ENCODE measurements around the gene NTNG1.
"Not testable (repeated sequence)": the region's sequence is repeated elsewhere in the genome, so short reads cannot be mapped to it uniquely, and the experiment has no call there.

NTNG1 gene

DNA sequence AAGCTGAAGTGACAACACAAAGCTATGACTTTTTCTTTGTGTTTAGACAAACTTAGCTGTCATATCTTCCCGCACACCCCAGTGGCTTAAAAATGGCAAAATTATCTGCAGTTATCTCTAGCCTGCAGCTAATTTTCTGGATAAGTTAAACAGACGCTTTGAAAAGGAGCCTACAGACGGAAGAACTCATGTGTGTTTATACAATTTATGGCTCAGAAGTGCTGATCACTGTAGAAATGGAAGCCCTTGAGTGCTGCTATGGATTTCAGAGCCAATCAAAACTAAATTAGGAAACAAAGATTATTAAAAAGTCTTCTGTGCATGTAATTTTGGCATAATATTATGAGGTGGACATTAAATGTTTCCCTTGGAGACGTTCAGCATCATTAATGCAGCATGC lies 11.6 kb downstream of the NTNG1 start:
- Histone ChIP-seq H3K4me1 (ENCODE audit: insufficient read depth, low read length) (peaks cover 4% of the 10 kb centered on the region), H3K4me3 (ENCODE audit: low read length) (no peak overlapping the region), H3K27me3 (ENCODE audit: insufficient read depth, low read length) (no peaks in the 10 kb centered on the region), H3K36me3 (ENCODE audit: insufficient read depth, low read length) (peaks cover 12% of the 10 kb centered on the region), H2AFZ (ENCODE audit: low read depth, low read length) (no peak overlapping the region), H3K9me3 (ENCODE audit: low read length) (no peaks in the 10 kb centered on the region)

DNA sequence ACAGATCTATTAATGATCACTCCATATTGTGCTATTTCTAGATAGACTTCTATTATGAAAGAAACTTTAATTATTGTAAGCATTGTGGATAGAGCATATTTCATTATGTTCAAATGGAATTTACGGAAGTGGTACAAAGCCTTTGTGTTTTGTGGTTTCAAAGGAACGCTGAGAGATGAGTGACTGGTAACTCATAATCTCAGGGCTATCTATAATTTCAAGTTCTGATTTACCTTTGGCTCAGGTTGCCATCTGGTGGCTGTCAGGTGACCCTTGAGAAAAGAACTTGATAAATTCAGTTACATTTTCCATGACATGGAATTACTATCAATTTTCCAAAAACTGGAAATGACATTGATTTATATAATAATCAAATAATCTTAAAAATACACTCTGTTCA lies 12.2 kb downstream of the NTNG1 start:
- Histone ChIP-seq H3K4me1 (ENCODE audit: insufficient read depth, low read length) (peaks cover 4% of the 10 kb centered on the region), H3K4me3 (ENCODE audit: low read length) (no peak overlapping the region), H3K9me3 (ENCODE audit: low read length) (no peaks in the 10 kb centered on the region), H3K36me3 (ENCODE audit: insufficient read depth, low read length) (peaks cover 8% of the 10 kb centered on the region), H2AFZ (ENCODE audit: low read depth, low read length) (no peak overlapping the region), H3K27me3 (ENCODE audit: insufficient read depth, low read length) (no peaks in the 10 kb centered on the region)

DNA sequence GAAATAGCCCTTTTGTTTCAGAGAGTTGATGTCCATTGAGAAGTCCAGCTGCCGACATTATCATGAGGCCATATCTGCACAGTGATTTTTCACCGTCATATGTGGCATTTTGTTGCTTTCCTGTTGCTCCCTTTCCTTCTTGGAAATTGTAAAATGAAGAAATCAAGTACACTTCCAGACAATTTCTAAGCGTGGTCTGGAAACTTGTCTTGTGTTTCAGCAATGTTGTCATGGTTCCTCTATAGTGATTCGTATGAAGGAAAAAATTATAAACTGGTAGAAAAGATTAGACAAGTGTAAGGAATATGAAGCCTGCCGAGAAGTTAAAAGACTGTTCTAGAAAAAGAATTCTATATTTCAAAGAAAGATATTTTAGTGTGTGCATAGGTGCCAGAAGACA lies 17.7 kb downstream of the NTNG1 start:
- no peak overlapping the region for H3K4me3 ChIP-seq (ENCODE audit: low read length)
- peaks cover 8% of the 10 kb centered on the region for H3K4me1 ChIP-seq (ENCODE audit: insufficient read depth, low read length)
- no peaks in the 10 kb centered on the region for H3K9me3 ChIP-seq (ENCODE audit: low read length)
- no peaks in the 10 kb centered on the region for H3K36me3 ChIP-seq (ENCODE audit: insufficient read depth, low read length)
- no peaks in the 10 kb centered on the region for H3K27me3 ChIP-seq (ENCODE audit: insufficient read depth, low read length)
- H2AFZ ChIP-seq (ENCODE audit: low read depth, low read length): no peak overlapping the region

DNA sequence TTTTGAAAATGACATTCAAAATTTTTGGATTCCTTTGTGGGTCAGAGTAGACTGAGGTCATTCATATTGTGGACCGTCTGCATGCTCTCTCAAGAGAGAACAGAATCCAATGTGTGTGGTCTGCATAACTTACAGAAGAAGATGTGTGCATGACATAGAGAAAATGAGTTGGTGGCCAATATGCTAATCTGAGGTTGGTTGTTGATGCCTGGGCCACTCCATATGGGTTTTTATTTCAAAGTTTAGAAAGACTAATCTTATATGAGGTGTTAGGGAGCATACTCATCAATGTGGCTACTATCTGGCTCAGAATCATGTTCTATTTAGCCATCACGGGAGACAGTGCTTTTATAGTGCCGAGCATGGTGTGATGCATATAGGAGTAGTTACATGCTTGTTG lies 18.2 kb downstream of the NTNG1 start:
- Histone ChIP-seq H3K4me1 (ENCODE audit: insufficient read depth, low read length) (peaks cover 8% of the 10 kb centered on the region), H3K36me3 (ENCODE audit: insufficient read depth, low read length) (no peaks in the 10 kb centered on the region), H3K9me3 (ENCODE audit: low read length) (no peaks in the 10 kb centered on the region)

DNA sequence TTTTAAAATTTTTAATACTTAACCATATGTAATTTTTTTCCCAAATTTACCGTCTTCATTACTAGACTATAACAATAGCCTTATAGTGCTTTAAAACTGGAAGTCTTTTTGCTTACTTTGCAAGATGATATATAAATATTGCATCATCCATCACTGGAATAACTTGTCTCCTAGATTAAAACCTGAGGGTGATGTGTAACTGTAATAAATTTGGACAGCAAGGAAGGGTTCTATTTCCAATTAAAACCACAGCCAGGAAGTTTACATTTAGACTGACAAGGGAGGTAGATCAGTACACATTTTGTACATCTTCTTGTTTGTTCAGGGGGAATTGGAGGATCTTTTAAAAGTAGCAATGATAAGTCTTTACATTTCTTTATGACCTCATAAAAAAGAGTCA lies 21.9 kb downstream of the NTNG1 start:
- H2AFZ ChIP-seq (ENCODE audit: low read depth, low read length): no peak overlapping the region
- no peak overlapping the region for H3K4me3 ChIP-seq (ENCODE audit: low read length)
- no peaks in the 10 kb centered on the region for H3K36me3 ChIP-seq (ENCODE audit: insufficient read depth, low read length)
- peaks cover 2% of the 10 kb centered on the region for H3K9me3 ChIP-seq (ENCODE audit: low read length)
- H3K4me1 ChIP-seq (ENCODE audit: insufficient read depth, low read length): peaks cover 8% of the 10 kb centered on the region
- H3K27me3 ChIP-seq (ENCODE audit: insufficient read depth, low read length): no peaks in the 10 kb centered on the region

More for the DNA sequence above, 18.2 kb downstream of the NTNG1 start:
- H3K27me3 ChIP-seq (ENCODE audit: insufficient read depth, low read length): no peaks in the 10 kb centered on the region
- H3K4me3 ChIP-seq (ENCODE audit: low read length): no peak overlapping the region
- no peak overlapping the region for H2AFZ ChIP-seq (ENCODE audit: low read depth, low read length)

DNA sequence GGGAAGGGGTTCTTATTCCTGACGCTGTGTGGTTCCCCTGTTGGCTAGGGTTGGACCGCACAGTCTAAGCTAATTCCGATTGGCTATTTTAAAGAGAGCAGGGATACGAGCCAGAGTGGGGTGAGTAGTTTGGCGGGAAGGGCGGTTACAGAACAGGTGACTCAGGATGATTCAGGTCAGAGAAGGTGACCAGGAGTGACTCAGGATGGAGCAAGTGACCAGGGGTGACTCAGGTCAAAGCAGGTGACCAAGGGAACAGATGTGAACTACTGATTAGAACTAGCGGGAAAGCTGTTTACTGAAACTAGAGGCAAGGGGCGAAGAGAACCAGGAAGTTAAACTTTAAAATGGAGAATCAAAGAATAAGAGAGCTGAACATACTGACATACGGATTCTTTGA lies 24.1 kb downstream of the NTNG1 start:
- not testable (repeated sequence) for H2AFZ ChIP-seq (ENCODE audit: low read depth, low read length)

DNA sequence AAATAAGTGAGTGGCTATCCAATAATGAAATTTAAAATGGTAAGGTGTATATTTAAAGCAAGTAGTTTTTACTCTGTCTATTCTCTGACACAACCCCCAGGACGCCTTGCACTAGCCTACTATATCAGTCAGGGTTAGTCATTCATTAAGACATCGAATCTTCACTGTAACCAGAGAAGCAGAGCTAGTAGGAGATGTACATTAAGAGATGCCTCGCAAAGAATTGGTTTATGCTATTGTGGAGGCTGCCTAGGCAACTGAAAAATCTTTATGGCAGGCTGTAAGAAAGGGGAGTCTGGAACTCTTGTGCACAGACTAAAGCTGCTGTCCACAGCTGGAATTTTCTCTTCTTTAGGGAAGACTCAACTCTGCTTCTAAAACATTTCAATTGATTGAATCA lies 28.8 kb downstream of the NTNG1 start:
- peaks cover 2% of the 10 kb centered on the region for H3K9me3 ChIP-seq (ENCODE audit: low read length)
- H3K27me3 ChIP-seq (ENCODE audit: insufficient read depth, low read length): no peaks in the 10 kb centered on the region
- no peaks in the 10 kb centered on the region for H3K36me3 ChIP-seq (ENCODE audit: insufficient read depth, low read length)
- H2AFZ ChIP-seq (ENCODE audit: low read depth, low read length): no peak overlapping the region
- H3K4me1 ChIP-seq (ENCODE audit: insufficient read depth, low read length): peaks cover 13% of the 10 kb centered on the region
- no peak overlapping the region for H3K4me3 ChIP-seq (ENCODE audit: low read length)

More for the DNA sequence above, 24.1 kb downstream of the NTNG1 start:
- not testable (repeated sequence) for H3K4me1 ChIP-seq (ENCODE audit: insufficient read depth, low read length); H3K4me3 ChIP-seq (ENCODE audit: low read length); H3K36me3 ChIP-seq (ENCODE audit: insufficient read depth, low read length); H3K27me3 ChIP-seq (ENCODE audit: insufficient read depth, low read length); H3K9me3 ChIP-seq (ENCODE audit: low read length)

DNA sequence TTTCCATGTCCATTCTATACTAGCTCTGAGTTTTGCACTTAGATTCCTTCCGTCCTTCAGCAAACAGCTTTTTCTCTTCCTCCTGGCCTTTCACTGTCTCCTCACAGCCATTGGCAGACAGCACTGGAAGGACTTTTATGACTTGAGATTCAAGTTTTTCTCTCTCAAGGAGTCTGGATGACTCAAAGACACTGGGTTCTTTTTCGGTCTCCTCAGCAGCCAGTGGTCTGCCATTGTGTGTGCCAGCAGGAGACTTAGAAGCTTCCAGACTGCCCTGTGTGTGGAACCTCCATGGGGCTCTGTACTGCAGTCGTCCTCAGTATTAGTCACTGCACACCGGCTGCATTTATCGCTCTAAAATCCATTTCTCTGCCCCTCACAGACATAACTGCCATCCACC lies 30.5 kb downstream of the NTNG1 start:
- Histone ChIP-seq H3K4me1 (ENCODE audit: insufficient read depth, low read length) (peaks cover 26% of the 10 kb centered on the region), H3K36me3 (ENCODE audit: insufficient read depth, low read length) (no peaks in the 10 kb centered on the region), H3K9me3 (ENCODE audit: low read length) (no peaks in the 10 kb centered on the region), H2AFZ (ENCODE audit: low read depth, low read length) (no peak overlapping the region), H3K4me3 (ENCODE audit: low read length) (no peak overlapping the region), H3K27me3 (ENCODE audit: insufficient read depth, low read length) (no peaks in the 10 kb centered on the region)

DNA sequence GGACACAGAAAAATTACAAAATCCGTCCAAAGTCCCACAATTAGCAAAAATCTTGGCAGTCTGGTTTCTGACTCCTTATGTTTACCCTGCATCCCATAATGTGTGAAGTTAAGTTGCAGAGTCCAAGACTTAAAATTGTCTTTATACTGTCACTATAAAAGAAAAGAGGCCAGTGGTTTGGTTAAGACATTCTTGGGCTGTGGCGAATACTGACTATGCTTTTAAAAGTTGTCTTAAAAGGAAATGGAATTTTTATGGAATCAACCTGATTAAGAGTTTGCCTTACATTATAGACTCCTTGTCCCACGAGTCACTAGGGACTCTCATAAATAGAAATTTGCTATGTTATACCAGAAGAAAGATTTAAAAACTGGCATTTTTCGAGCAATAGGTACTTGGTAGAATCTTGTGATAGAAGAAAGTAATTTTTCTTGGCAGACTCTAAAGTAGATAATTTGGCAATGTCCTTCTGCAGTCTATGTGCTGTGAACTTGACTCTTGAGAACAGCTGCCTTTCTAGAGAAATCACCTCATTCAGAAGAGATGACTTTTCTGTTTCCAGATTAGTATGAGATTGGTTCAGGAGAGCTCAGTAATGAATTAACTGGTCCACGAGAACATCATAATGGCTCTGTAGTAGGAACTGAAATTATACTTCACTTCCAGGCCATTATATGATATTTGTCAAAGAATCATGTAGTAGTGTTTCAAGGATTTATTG lies 31.8 kb downstream of the NTNG1 start:
- no peaks in the 10 kb centered on the region for H3K36me3 ChIP-seq (ENCODE audit: insufficient read depth, low read length)

DNA sequence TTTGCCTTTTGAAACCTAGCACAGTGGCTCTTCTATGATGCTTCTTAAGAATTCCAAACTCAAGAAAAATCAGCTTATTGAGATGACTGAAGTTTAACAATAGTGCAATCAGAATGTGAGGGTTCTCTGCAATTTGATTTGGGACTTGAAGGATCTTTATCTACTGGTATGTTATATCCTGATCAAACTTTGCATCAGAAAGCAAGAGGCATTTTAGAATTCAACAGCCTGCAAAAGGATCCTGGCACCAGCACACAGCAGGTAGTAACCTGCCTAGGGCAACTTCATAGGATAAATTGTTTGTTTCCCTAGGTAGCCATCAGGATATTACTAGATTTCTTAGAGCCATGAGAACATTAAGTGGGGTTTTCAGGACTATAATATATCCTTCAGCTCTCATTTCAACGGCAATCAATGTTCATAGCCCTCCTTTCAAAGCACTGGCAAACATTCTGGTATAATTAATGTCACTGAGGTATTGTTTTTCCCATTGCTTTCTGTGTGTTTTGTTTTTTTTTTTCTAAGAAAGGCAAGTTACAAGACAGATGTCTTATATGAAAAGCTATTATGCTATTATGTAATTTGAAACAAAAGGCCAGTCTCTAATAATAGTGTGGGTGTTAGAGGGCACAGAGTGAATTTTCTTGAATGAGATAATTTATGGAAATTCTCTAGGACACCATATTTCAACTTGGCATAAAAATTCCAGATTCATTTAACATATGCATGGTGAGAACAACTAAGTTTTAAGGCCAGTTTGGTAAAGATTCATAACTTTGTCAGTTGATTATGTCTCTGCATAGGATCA lies 34.5 kb downstream of the NTNG1 start:
- Histone ChIP-seq H2AFZ (ENCODE audit: low read depth, low read length) (no peak overlapping the region), H3K4me3 (ENCODE audit: low read length) (no peak overlapping the region), H3K36me3 (ENCODE audit: insufficient read depth, low read length) (no peaks in the 10 kb centered on the region), H3K9me3 (ENCODE audit: low read length) (no peaks in the 10 kb centered on the region), H3K4me1 (ENCODE audit: insufficient read depth, low read length) (peaks cover 29% of the 10 kb centered on the region), H3K27me3 (ENCODE audit: insufficient read depth, low read length) (no peaks in the 10 kb centered on the region)

More for the DNA sequence above, 31.8 kb downstream of the NTNG1 start:
- Histone ChIP-seq H3K9me3 (ENCODE audit: low read length) (no peaks in the 10 kb centered on the region), H2AFZ (ENCODE audit: low read depth, low read length) (no peak overlapping the region), H3K4me1 (ENCODE audit: insufficient read depth, low read length) (peaks cover 26% of the 10 kb centered on the region), H3K27me3 (ENCODE audit: insufficient read depth, low read length) (no peaks in the 10 kb centered on the region), H3K4me3 (ENCODE audit: low read length) (no peak overlapping the region)

DNA sequence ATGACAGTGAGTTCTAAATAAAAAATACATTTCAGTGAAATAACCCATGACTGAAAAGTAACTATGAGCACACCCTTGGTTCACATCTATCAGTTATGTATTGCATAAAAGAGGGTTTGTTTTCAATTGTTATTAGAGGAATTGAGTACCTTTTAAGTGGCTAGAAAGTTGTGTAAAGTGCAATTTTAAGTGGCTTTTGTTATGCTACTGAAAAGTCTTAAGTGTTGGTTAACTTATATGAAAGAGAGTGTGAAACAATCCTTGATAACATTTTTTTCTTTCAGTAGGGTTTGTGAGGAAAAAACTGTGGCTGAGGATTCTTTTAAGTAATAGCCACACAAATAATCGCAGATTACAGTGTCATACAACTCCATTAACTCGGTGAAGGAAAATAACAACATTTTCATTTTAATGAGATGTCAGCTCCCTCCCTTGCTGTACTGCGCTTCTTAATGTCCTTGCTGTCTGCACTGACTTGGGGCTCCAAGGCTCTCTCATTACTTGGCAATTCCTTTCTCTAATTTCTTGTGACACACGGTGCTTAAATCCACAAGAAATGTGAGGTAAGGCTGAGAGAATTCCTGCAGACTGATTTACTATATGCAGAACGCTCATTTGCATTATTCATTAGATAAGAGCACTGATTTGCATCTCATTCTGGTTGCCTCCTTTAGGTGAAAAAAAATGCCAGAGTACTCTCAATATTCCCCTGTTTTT lies 40.6 kb downstream of the NTNG1 start:
- no peak overlapping the region for H3K4me3 ChIP-seq (ENCODE audit: low read length)
- H3K36me3 ChIP-seq (ENCODE audit: insufficient read depth, low read length): no peaks in the 10 kb centered on the region
- no peaks in the 10 kb centered on the region for H3K27me3 ChIP-seq (ENCODE audit: insufficient read depth, low read length)
- H3K9me3 ChIP-seq (ENCODE audit: low read length): no peaks in the 10 kb centered on the region
- H3K4me1 ChIP-seq (ENCODE audit: insufficient read depth, low read length): peaks cover 26% of the 10 kb centered on the region
- no peak overlapping the region for H2AFZ ChIP-seq (ENCODE audit: low read depth, low read length)

DNA sequence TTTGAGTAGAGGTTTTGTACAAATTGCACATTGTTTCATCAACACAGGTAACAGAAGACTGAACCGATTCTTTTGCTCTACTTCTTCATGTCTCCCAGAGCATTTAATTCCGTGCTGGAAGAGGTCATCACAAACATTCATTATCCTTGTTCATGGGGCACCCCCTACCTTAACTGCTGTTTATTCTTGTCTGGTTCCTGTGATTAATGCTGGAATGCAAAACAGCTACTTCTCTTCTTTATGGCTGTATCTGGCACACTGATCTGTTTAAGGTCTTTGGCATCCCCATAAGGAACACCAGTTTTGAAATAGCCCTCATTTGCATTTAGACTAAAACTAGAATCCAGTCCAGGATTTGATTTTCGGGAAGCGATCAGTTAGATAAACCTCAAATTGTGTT lies 42.2 kb downstream of the NTNG1 start:
- H3K27me3 ChIP-seq (ENCODE audit: insufficient read depth, low read length): no peaks in the 10 kb centered on the region
- H3K9me3 ChIP-seq (ENCODE audit: low read length): no peaks in the 10 kb centered on the region

DNA sequence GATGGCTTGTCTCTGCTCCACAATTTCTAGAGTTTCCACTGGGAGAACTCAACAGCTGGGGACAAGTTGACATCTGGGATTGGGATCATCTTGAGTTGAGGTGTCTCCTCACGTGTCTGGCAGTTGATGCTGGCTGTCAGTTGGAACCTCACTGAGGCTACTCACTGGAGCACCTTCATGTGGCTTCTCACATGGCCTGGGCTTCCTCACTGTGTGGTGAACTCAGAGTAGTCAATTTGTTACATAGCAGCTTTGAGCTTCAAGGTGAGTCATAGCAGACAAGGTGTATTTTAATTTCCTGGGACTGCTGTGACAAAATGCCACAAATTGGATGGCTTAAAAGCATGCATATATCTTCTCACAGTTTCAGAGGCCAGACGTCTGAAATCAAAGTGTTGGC lies 44.0 kb downstream of the NTNG1 start:
- no peak overlapping the region for H2AFZ ChIP-seq (ENCODE audit: low read depth, low read length)
- H3K4me1 ChIP-seq (ENCODE audit: insufficient read depth, low read length): peaks cover 34% of the 10 kb centered on the region
- no peak overlapping the region for H3K4me3 ChIP-seq (ENCODE audit: low read length)
- H3K27me3 ChIP-seq (ENCODE audit: insufficient read depth, low read length): no peaks in the 10 kb centered on the region
- no peaks in the 10 kb centered on the region for H3K36me3 ChIP-seq (ENCODE audit: insufficient read depth, low read length)
- no peaks in the 10 kb centered on the region for H3K9me3 ChIP-seq (ENCODE audit: low read length)

More for the DNA sequence above, 42.2 kb downstream of the NTNG1 start:
- Histone ChIP-seq H3K4me3 (ENCODE audit: low read length) (no peak overlapping the region), H3K4me1 (ENCODE audit: insufficient read depth, low read length) (peaks cover 33% of the 10 kb centered on the region), H2AFZ (ENCODE audit: low read depth, low read length) (no peak overlapping the region), H3K36me3 (ENCODE audit: insufficient read depth, low read length) (no peaks in the 10 kb centered on the region)
